Activated CD8-positive, alpha-beta memory T cell treated with anti-CD3 and anti-CD28 coated beads for 24 hours (primary cell): ENCODE results near the gene CASP10.

ENCODE experiments used
- DNase-seq: peaks from one replicate; pipeline ENCODE4 v3.0.0-alpha.2; 2020

The CASP10 gene

GRCh38 chr2:201263779-201264178 is 80.8 kb downstream of the CASP10 start:
- DNase-seq: no peak

- DNase-seq: no peak
Observed at GRCh38 chr2:201264472-201265173, 81.7 kb downstream of the CASP10 start.

- DNase-seq: no peak
Observed at GRCh38 chr2:201266629-201267028, 83.7 kb downstream of the CASP10 start.

GRCh38 chr2:201267278-201268030 is 84.5 kb downstream of the CASP10 start:
- no peak for DNase-seq

GRCh38 chr2:201269764-201270163 is 86.8 kb downstream of the CASP10 start:
- DNase-seq: no peak

- no peak for DNase-seq
Observed at GRCh38 chr2:201270293-201271001, 87.5 kb downstream of the CASP10 start.

- no peak for DNase-seq
Observed at GRCh38 chr2:201271917-201272316, 89.0 kb downstream of the CASP10 start.

- DNase-seq: no peak
Observed at GRCh38 chr2:201273330-201273983, 90.5 kb downstream of the CASP10 start.

- DNase-seq: no peak
Observed at GRCh38 chr2:201275069-201275468, 92.1 kb downstream of the CASP10 start.

- no peak for DNase-seq
Observed at GRCh38 chr2:201275990-201276389, 93.0 kb downstream of the CASP10 start.

- DNase-seq: no peak
Observed at GRCh38 chr2:201276511-201276910, 93.6 kb downstream of the CASP10 start.
